ENCODE results near the gene CCDC127.
"Not testable (repeated sequence)": the region's sequence is repeated elsewhere in the genome, so short reads cannot be mapped to it uniquely, and the experiment has no call there.

Gene CCDC127

GRCh38 chr5:234450-234849 lies 16.5 kb upstream of the CCDC127 start:
- ATAC-seq (no peak), DNase-seq (no peak)

- DNase-seq, ATAC-seq: not testable (repeated sequence)
Measured at GRCh38 chr5:233426-233825, 15.5 kb upstream of the CCDC127 start.

- ATAC-seq (no peak), DNase-seq (no peak)
Measured at GRCh38 chr5:231661-232060, 13.7 kb upstream of the CCDC127 start.

- ATAC-seq, result peak; percentile 19
Measured at GRCh38 chr5:230711-231110, 12.8 kb upstream of the CCDC127 start.

GRCh38 chr5:228886-229285 lies 10.9 kb upstream of the CCDC127 start:
- ATAC-seq, result no peak

More at GRCh38 chr5:230711-231110, 12.8 kb upstream of the CCDC127 start:
- DNase-seq, result no peak

GRCh38 chr5:227375-227774 lies 9.4 kb upstream of the CCDC127 start:
- not testable (repeated sequence) for ATAC-seq, DNase-seq

More at GRCh38 chr5:228886-229285, 10.9 kb upstream of the CCDC127 start:
- DNase-seq, result no peak

GRCh38 chr5:225334-225733 lies 7.4 kb upstream of the CCDC127 start:
- DNase-seq (no peak), ATAC-seq (no peak)

GRCh38 chr5:223791-224190 lies 5.8 kb upstream of the CCDC127 start:
- no peak for DNase-seq
- ATAC-seq, result no peak

GRCh38 chr5:222951-223715 lies 5.2 kb upstream of the CCDC127 start:
- not testable (repeated sequence) for DNase-seq

GRCh38 chr5:219991-220390 lies 2.0 kb upstream of the CCDC127 start:
- DNase-seq, result no peak
- ATAC-seq, result no peak

More at GRCh38 chr5:222951-223715, 5.2 kb upstream of the CCDC127 start:
- ATAC-seq, result not testable (repeated sequence)

- peak; percentile 24 for DNase-seq
- no peak for ATAC-seq
Measured at GRCh38 chr5:219460-219863, 1.5 kb upstream of the CCDC127 start.

GRCh38 chr5:218457-219291 lies 721 bp upstream of the CCDC127 start:
- ATAC-seq, result peak; percentile 29
- peak; percentile 28 for DNase-seq

GRCh38 chr5:216076-216475 lies 1.9 kb downstream of the CCDC127 start:
- not testable (repeated sequence) for ATAC-seq, DNase-seq

- not testable (repeated sequence) for DNase-seq
- ATAC-seq, result peak; percentile 48
Measured at GRCh38 chr5:215256-215655, 2.7 kb downstream of the CCDC127 start.

- no peak for ATAC-seq
- no peak for DNase-seq
Measured at GRCh38 chr5:213803-214395, 4.1 kb downstream of the CCDC127 start.

- no peak for DNase-seq
- ATAC-seq, result peak; percentile 19
Measured at GRCh38 chr5:208449-209114, 9.4 kb downstream of the CCDC127 start.

- DNase-seq (no peak), ATAC-seq (no peak)
Measured at GRCh38 chr5:207599-207998, 10.4 kb downstream of the CCDC127 start.

- no peak for ATAC-seq
- no peak for DNase-seq
Measured at GRCh38 chr5:206927-207536, 10.9 kb downstream of the CCDC127 start.

- no peak for ATAC-seq
- no peak for DNase-seq
Measured at GRCh38 chr5:206406-206805, 11.5 kb downstream of the CCDC127 start.

GRCh38 chr5:204966-205670 lies 12.8 kb downstream of the CCDC127 start:
- ATAC-seq (no peak), DNase-seq (no peak)

GRCh38 chr5:204462-204861 lies 13.5 kb downstream of the CCDC127 start:
- ATAC-seq (no peak), DNase-seq (no peak)

All from stimulated activated naive CD8-positive, alpha-beta T cell treated with anti-CD3 and anti-CD28 coated beads, Interleukin-15, Interleukin-2, amounts not matched to agents 100 U/mL and 50 U/mL, for 24 hours (primary cell).